ENCODE data around the gene ANKMY2. TPM values are rescaled to one million over a fixed set of nuclear protein-coding genes. Genes with fewer than 3 reads are reported as not detected.

ANKMY2 gene
- total RNA-seq, 4 donors from 2014 or later: 7.9 to 16.2 (median 8.6) TPM

- Histone ChIP-seq H3K4me3 (no peak overlapping the region), H3K27ac (no peak overlapping the region), H3K9me3 (no peaks in the 10 kb centered on the region), H3K36me3 (no peaks in the 10 kb centered on the region), H3K27me3 (no peaks in the 10 kb centered on the region), H3K4me1 (no peaks in the 10 kb centered on the region)
- no peak for TF ChIP-seq CTCF (IDR thresholded peaks at IDR 0.05 in 4 of 5, conservative IDR thresholded peaks at IDR 0.05 in 1 of 5)
- no peak for TF ChIP-seq POLR2A (IDR thresholded peaks at IDR 0.05)
- DNase-seq (no peak), ATAC-seq (no peak)
- in situ Hi-C loops (cut with MboI; ENCODE audit: low sequenced_read_pairs in 4 of 4) (loop anchor here in 3 of 4 donors (5.0 to 25.0 kb wide), 5 partner anchors 97 to 1247 kb away; partner anchors contain the start of gene SOSTDC1 (in 1 of the 3)), intact Hi-C loops (cut with DNase I; ENCODE audit: low total_unique reads) (no loop called here)
Observed at GRCh38 chr7:16559497-16560179, 85.9 kb downstream of the ANKMY2 start.

- DNase-seq (no peak), ATAC-seq (no peak)
- H3K4me3 ChIP-seq: no peak overlapping the region
- in situ Hi-C loops (cut with MboI; ENCODE audit: low sequenced_read_pairs in 4 of 4) (loop anchor here in 2 of 4 donors (5.0 to 25.0 kb wide), 3 partner anchors 97 to 1247 kb away; partner anchors contain the start of gene SOSTDC1 (in 1 of the 2)), intact Hi-C loops (cut with DNase I; ENCODE audit: low total_unique reads) (no loop called here)
- no peaks in the 10 kb centered on the region for H3K36me3 ChIP-seq
- no peaks in the 10 kb centered on the region for H3K9me3 ChIP-seq
- no peaks in the 10 kb centered on the region for H3K27me3 ChIP-seq
- no peaks in the 10 kb centered on the region for H3K4me1 ChIP-seq
- TF ChIP-seq POLR2A (IDR thresholded peaks at IDR 0.05) (no peak), CTCF (IDR thresholded peaks at IDR 0.05 in 4 of 5, conservative IDR thresholded peaks at IDR 0.05 in 1 of 5) (no peak)
- H3K27ac ChIP-seq: no peak overlapping the region
Observed at GRCh38 chr7:16558761-16559302, 86.7 kb downstream of the ANKMY2 start.

GRCh38 chr7:16556359-16556758 is 89.2 kb downstream of the ANKMY2 start:
- Histone ChIP-seq H3K27ac (no peak overlapping the region), H3K36me3 (no peaks in the 10 kb centered on the region), H3K4me1 (no peaks in the 10 kb centered on the region), H3K4me3 (no peak overlapping the region), H3K27me3 (no peaks in the 10 kb centered on the region), H3K9me3 (no peaks in the 10 kb centered on the region)
- TF ChIP-seq CTCF (IDR thresholded peaks at IDR 0.05 in 4 of 5, conservative IDR thresholded peaks at IDR 0.05 in 1 of 5) (no peak), POLR2A (IDR thresholded peaks at IDR 0.05) (no peak)
- intact Hi-C loops (cut with DNase I; ENCODE audit: low total_unique reads): no loop called here
- in situ Hi-C loops (cut with MboI; ENCODE audit: low sequenced_read_pairs in 4 of 4): loop anchor here in 2 of 4 donors (5.0 to 25.0 kb wide), 3 partner anchors 94 to 1244 kb away; partner anchors contain the start of gene SOSTDC1 (in 1 of the 2)
- ATAC-seq (no peak), DNase-seq (no peak)

- DNase-seq (no peak), ATAC-seq (no peak)
- H3K4me3 ChIP-seq: no peak overlapping the region
- H3K9me3 ChIP-seq: no peaks in the 10 kb centered on the region
- intact Hi-C loops (cut with DNase I; ENCODE audit: low total_unique reads) (no loop called here), in situ Hi-C loops (cut with MboI; ENCODE audit: low sequenced_read_pairs in 4 of 4) (loop anchor here in 2 of 4 donors (5.0 to 25.0 kb wide), 3 partner anchors 92 to 1242 kb away; partner anchors contain the start of gene SOSTDC1 (in 1 of the 2))
- H3K27ac ChIP-seq: no peak overlapping the region
- no peaks in the 10 kb centered on the region for H3K36me3 ChIP-seq
- H3K4me1 ChIP-seq: no peaks in the 10 kb centered on the region
- no peaks in the 10 kb centered on the region for H3K27me3 ChIP-seq
- no peak for TF ChIP-seq CTCF (IDR thresholded peaks at IDR 0.05 in 4 of 5, conservative IDR thresholded peaks at IDR 0.05 in 1 of 5)
- no peak for TF ChIP-seq POLR2A (IDR thresholded peaks at IDR 0.05)
Observed at GRCh38 chr7:16554518-16555236, 90.9 kb downstream of the ANKMY2 start.
